Measurements from ENCODE around the gene ZBTB20. TPM values are rescaled to one million over a fixed set of nuclear protein-coding genes. Genes with fewer than 3 reads are reported as not detected.

ZBTB20 gene
- total and polyA plus RNA-seq, 2 of the 4 experiments (the other 2 are of a cell fraction): 0.75 to 14.7 TPM

GRCh38 chr3:114361391-114361790, 785.7 kb downstream of the ZBTB20 start:
- H2BK15ac ChIP-seq (ENCODE audit: low read depth, low read length): no peak overlapping the region
- in situ Hi-C loops (cut with MboI; ENCODE audit: low sequenced_read_pairs): loop anchor here (25.0 kb wide), 1 partner anchor 1451 kb away; no protein-coding TSS in a partner anchor

More at GRCh38 chr3:114361391-114361790, 785.7 kb downstream of the ZBTB20 start:
- H4K91ac ChIP-seq (ENCODE audit: insufficient read depth, low read depth, low read length): no peak overlapping the region
- H3K9me1 ChIP-seq (ENCODE audit: insufficient read depth, low read length): peaks cover 6% of the 10 kb centered on the region; the same call in 1 of the 2 replicates
- DNase-seq: no peak
- no peaks in the 10 kb centered on the region for H3K27me3 ChIP-seq (ENCODE audit: control insufficient read depth, insufficient read depth, low read length)
- no peak overlapping the region for H2AK5ac ChIP-seq (ENCODE audit: low read depth, low read length)
- ChIA-PET CTCF (no interaction called here), POLR2A (ENCODE audit: unreplicated experiment) (no interaction called here)
- no peaks in the 10 kb centered on the region for H4K20me1 ChIP-seq (ENCODE audit: insufficient read depth, low read length)
- no peak overlapping the region for H4K8ac ChIP-seq (ENCODE audit: low read depth in 2 of 2, low read length in 2 of 2)
- H3K27ac ChIP-seq (ENCODE audit: insufficient read depth, low read length): no peak overlapping the region
- no peaks in the 10 kb centered on the region for H3K36me3 ChIP-seq (ENCODE audit: control insufficient read depth, insufficient read depth, low read length)
- H3K14ac ChIP-seq (replicated peaks; ENCODE audit: low read depth, low read length): no peak overlapping the region
- H3K4me2 ChIP-seq (ENCODE audit: low read depth, low read length): no peak overlapping the region
- H3K9ac ChIP-seq (ENCODE audit: low read depth, low read length): no peak overlapping the region
- 0 out of 2 replicates have a peak, but pooled peaks cover 1% of the 10 kb centered on the region for H3K4me1 ChIP-seq (ENCODE audit: control insufficient read depth, insufficient read depth, low read length)
- H3K4me3 ChIP-seq (ENCODE audit: insufficient read depth, low read depth, low read length): no peak overlapping the region
- dilution Hi-C loops (cut with HindIII; ENCODE audit: low sequenced_read_pairs, unreplicated experiment): no loop called here
- ATAC-seq (ENCODE audit: low read depth): no peak
- H3K79me1 ChIP-seq (ENCODE audit: low read depth in 1 of 2, low read length in 2 of 2): peaks cover 0 to 6% of the 10 kb centered on the region in 2 experiments; a peak in 1 of 4 replicates
- H2BK5ac ChIP-seq (ENCODE audit: low read depth, low read length, poor library complexity, severe bottlenecking): no peak overlapping the region
- no peak overlapping the region for H3K4ac ChIP-seq (ENCODE audit: low read depth, low read length)
- H4K5ac ChIP-seq (ENCODE audit: low read depth, low read length): no peak overlapping the region
- no peak overlapping the region for H3K18ac ChIP-seq (ENCODE audit: low read depth, low read length)
- no TSS peak for BruUV-seq (replicated peaks)
- intact Hi-C loops (cut with micrococcal nuclease): no loop called here
- H2BK20ac ChIP-seq (ENCODE audit: low read depth, low read length): no peak overlapping the region
- H2AK9ac ChIP-seq (replicated peaks; ENCODE audit: low read depth, low read length, poor library complexity): no peak overlapping the region
- H3K9me3 ChIP-seq (ENCODE audit: control insufficient read depth, insufficient read depth, low read length): no peaks in the 10 kb centered on the region
- no peak for TF ChIP-seq FOS (IDR thresholded peaks at IDR 0.05; ENCODE audit: low read depth, low read length)
- TF ChIP-seq MAZ (IDR thresholded peaks at IDR 0.05; ENCODE audit: borderline replicate concordance, low read depth, low read length): no peak
- TF ChIP-seq NFE2L2 (IDR thresholded peaks at IDR 0.05; ENCODE audit: low read depth, low read length): no peak
- TF ChIP-seq USF2 (IDR thresholded peaks at IDR 0.05; ENCODE audit: low read depth, low read length): no peak
- no peak overlapping the region for H3K23ac ChIP-seq (ENCODE audit: low read depth, low read length)
- no peak overlapping the region for H3K56ac ChIP-seq (ENCODE audit: extremely low read depth, insufficient read depth, low read length)
- no peak overlapping the region for H2BK120ac ChIP-seq (ENCODE audit: low read depth, low read length)
- no peak overlapping the region for H2AFZ ChIP-seq (replicated peaks; ENCODE audit: low read length, poor library complexity)

Measured in IMR-90 (cell line).